GM12878 (cell line): ENCODE data around the gene ID3. TPM values are rescaled to one million over a fixed set of nuclear protein-coding genes. Genes with fewer than 3 reads are reported as not detected.

Experiments
- ATAC-seq: fragments of 200-7000 bp; cut with Tn5 transposase; 3 replicates; pipeline ENCODE4 v1.9.1; 2020; ENCODE audit warnings: mild to moderate bottlenecking, moderate library complexity
- BruUV-seq: library from RNA; stranded (reverse); fragments of 400-500 nt; replicated peaks from 2 replicates; lab custom pipeline; 2021; lab: Mats Ljungman, UMichigan
- CTCF ChIA-PET: fragments of 300-600 bp; sonication (Branson Sonifier 250); formaldehyde crosslinking; extraction: SDS; loops from one replicate; lab custom pipeline; 2021; ENCODE audit warnings: inconsistent platforms; lab: Yijun Ruan, JAX
- POLR2A ChIA-PET: fragments of 350-600 bp; formaldehyde crosslinking; extraction: SDS; loops from one replicate; lab custom pipeline; 2021; ENCODE audit warnings: inconsistent platforms; lab: Charles Lee
- RAD21 ChIA-PET: fragments of 300-600 bp; sonication (Branson Sonifier 250); formaldehyde crosslinking; loops from one replicate; lab custom pipeline; 2023; ENCODE audit warnings: antibody characterized with exemption; ENCODE audit not compliant: unreplicated experiment; lab: Charles Lee
- SMC1A ChIA-PET: fragments of 300-600 bp; sonication (Branson Sonifier 250); formaldehyde crosslinking; loops from one replicate; lab custom pipeline; 2023; ENCODE audit not compliant: unreplicated experiment, uncharacterized antibody; lab: Charles Lee
- DNase-seq: peaks from one replicate; pipeline ENCODE4 v3.0.0-alpha.2; 2011; ENCODE audit warnings: low read depth, low spot score
- FAIRE-seq: peaks from 3 replicates; lab custom pipeline; 2011; peaks lifted over from hg19 to GRCh38; lab: Jason Lieb, UNC
- H2AFZ ChIP-seq: 2 replicates; pipeline ENCODE4 v1.6.0; 2011; ENCODE audit warnings: low read depth, low read length, control low read depth; ENCODE audit not compliant: control insufficient read depth
- H3K27ac ChIP-seq: 2 replicates; pipeline ENCODE4 v1.5.1; 2011; ENCODE audit warnings: control low read depth; ENCODE audit not compliant: control insufficient read depth, insufficient read depth
- H3K27me3 ChIP-seq, 2 experiments: replicated peaks in 1 of 2; 2 replicates each; pipeline versions ENCODE4 v1.6.0 to v1.6.1; 2011; ENCODE audit warnings: low read length in 1 of 2; ENCODE audit not compliant: control insufficient read depth in 2 of 2, insufficient read depth in 2 of 2
- H3K36me3 ChIP-seq, 2 experiments: 2 replicates each; pipeline ENCODE4 v1.5.1; 2011; ENCODE audit warnings: low read length in 1 of 2; ENCODE audit not compliant: control insufficient read depth in 2 of 2, insufficient read depth in 2 of 2
- H3K4me1 ChIP-seq: 2 replicates; pipeline ENCODE4 v1.6.1; 2011; ENCODE audit warnings: mild to moderate bottlenecking, low read length, moderate library complexity, mixed read lengths; ENCODE audit not compliant: control insufficient read depth, insufficient read depth
- H3K4me2 ChIP-seq: 2 replicates; pipeline ENCODE4 v1.6.0; 2011; ENCODE audit warnings: control low read depth; ENCODE audit not compliant: control insufficient read depth, insufficient read depth
- H3K4me3 ChIP-seq: fragments of 200-600 bp; sonication (generic); 2 replicates; pipeline ENCODE4 v1.5.1; 2016
- H3K79me2 ChIP-seq: 2 replicates; pipeline ENCODE4 v1.6.0; 2011; ENCODE audit warnings: low read length; ENCODE audit not compliant: control insufficient read depth, insufficient read depth
- H3K9ac ChIP-seq: 2 replicates; pipeline ENCODE4 v1.8.0; 2011; ENCODE audit warnings: low read length, control low read depth, mixed read lengths; ENCODE audit not compliant: control insufficient read depth, insufficient read depth
- H3K9me3 ChIP-seq: replicated peaks from 3 replicates; pipeline ENCODE4 v1.5.1; 2011; ENCODE audit warnings: mild to moderate bottlenecking, low read length; ENCODE audit not compliant: control insufficient read depth, insufficient read depth
- H4K20me1 ChIP-seq: 2 replicates; pipeline ENCODE4 v1.6.0; 2011; ENCODE audit not compliant: control insufficient read depth, insufficient read depth
- BCL11A ChIP-seq: IDR thresholded peaks from 2 replicates; pipeline ENCODE4 v1.6.1; 2011; ENCODE audit warnings: low read depth, low read length
- KAT2A ChIP-seq: conservative IDR thresholded peaks from 2 replicates; pipeline ENCODE4 v1.6.1; 2011; ENCODE audit warnings: low read depth, low read length; ENCODE audit not compliant: control insufficient read depth
- KDM1A ChIP-seq: fragments of 200-600 bp; sonication (generic); IDR thresholded peaks from 2 replicates; pipeline ENCODE4 v1.6.1; 2016; ENCODE audit warnings: borderline replicate concordance
- MTA3 ChIP-seq: IDR thresholded peaks from 2 replicates; pipeline ENCODE4 v1.6.1; 2012; ENCODE audit warnings: low read length, inconsistent platforms, borderline replicate concordance
- NRF1 ChIP-seq: conservative IDR thresholded peaks from 2 replicates; pipeline ENCODE4 v1.6.1; 2011; ENCODE audit warnings: mild to moderate bottlenecking, low read depth, low read length, improper control_type of control experiment
- SKIL ChIP-seq: fragments of 450-650 bp; IDR thresholded peaks from 2 replicates; pipeline ENCODE4 v1.6.1; 2017; ENCODE audit warnings: mild to moderate bottlenecking, low read depth, inconsistent platforms; ENCODE audit not compliant: poor library complexity, severe bottlenecking
- STAT1 ChIP-seq: fragments of 450-650 bp; conservative IDR thresholded peaks from 2 replicates; pipeline ENCODE4 v1.6.1; 2014; ENCODE audit warnings: antibody characterized with exemption, mild to moderate bottlenecking
- ZSCAN29 ChIP-seq: fragments of 450-650 bp; IDR thresholded peaks from 2 replicates; pipeline ENCODE4 v1.6.1; 2017; ENCODE audit warnings: mild to moderate bottlenecking, moderate library complexity
- WGBS: methylation state at CpG from one replicate; pipeline ENCODE4 v1.1.6; 2016; ENCODE audit warnings: low lambda C conversion rate; ENCODE audit not compliant: insufficient replicate concordance, insufficient coverage; ENCODE audit errors: missing lambda C conversion rate; 5-methylcytosine and 5-hydroxymethylcytosine counted together
- in situ Hi-C: fragments of 300-500 bp; cut with MboI; formaldehyde crosslinking; loops from 9 replicates; pipeline ENCODE4 v1.14.3; 2018; ENCODE audit warnings: mixed read lengths
- intact Hi-C: fragments of 100-400 bp; cut with micrococcal nuclease; formaldehyde crosslinking; loops from one replicate; pipeline ENCODE4 v1.14.2; 2022; ENCODE audit not compliant: unreplicated experiment
- polyA plus RNA-seq, 11 experiments: library from polyadenylated mRNA; depleted of rRNA in 4 of 11; unstranded in 6 of 11; stranded (reverse) in 5 of 11; fragments of >200 nt; fragmentation: Nextera tagmentation in 4 of 11; fragmentation: Illumina TruSeq in 1 of 11; extraction: Ambion mirVana in 4 of 11; extraction: Trizol in 1 of 11; gene quantifications; 1 replicate in 1 of 11; 2 replicates in 10 of 11; pipeline versions ENCODE4 v1.2.1 to v1.2.3, GENCODE V29; 2011 to 2016; ENCODE audit warnings: inconsistent platforms in 2 of 11, missing spikeins in 2 of 11, low read depth in 1 of 11
- total RNA-seq, 4 experiments: library from RNA; depleted of rRNA in 3 of 4; stranded (reverse); fragments of >200 nt in 3 of 4; fragmentation: Illumina TruSeq in 1 of 4; extraction: Trizol in 1 of 4; gene quantifications; 2 replicates each; pipeline versions ENCODE4 v1.2.1 to v1.2.3, GENCODE V29; 2013 to 2021
- TF ChIP-seq, protein P1 (sequence below): fragments of 450-650 bp; formaldehyde crosslinking; IDR thresholded peaks from 2 replicates; pipeline ENCODE4 v1.5.0; 2022; ENCODE audit warnings: mild to moderate bottlenecking, missing genetic modification characterization

Gene ID3
- total and polyA plus RNA-seq, 10 of the 15 experiments (the other 5 are each of a cell fraction or from before 2014, with no cell fraction given), result 42.7 to 475 (median 207) TPM

GRCh38 chr1:23588749-23589548, 29.6 kb upstream of the ID3 start:
- no TSS peak for BruUV-seq

More at GRCh38 chr1:23588749-23589548, 29.6 kb upstream of the ID3 start:
- TF ChIP-seq STAT1, result no peak
- no peak for TF ChIP-seq ZSCAN29
- TF ChIP-seq MTA3, result no peak
- no peak for TF ChIP-seq KDM1A
- TF ChIP-seq, protein P1, sequence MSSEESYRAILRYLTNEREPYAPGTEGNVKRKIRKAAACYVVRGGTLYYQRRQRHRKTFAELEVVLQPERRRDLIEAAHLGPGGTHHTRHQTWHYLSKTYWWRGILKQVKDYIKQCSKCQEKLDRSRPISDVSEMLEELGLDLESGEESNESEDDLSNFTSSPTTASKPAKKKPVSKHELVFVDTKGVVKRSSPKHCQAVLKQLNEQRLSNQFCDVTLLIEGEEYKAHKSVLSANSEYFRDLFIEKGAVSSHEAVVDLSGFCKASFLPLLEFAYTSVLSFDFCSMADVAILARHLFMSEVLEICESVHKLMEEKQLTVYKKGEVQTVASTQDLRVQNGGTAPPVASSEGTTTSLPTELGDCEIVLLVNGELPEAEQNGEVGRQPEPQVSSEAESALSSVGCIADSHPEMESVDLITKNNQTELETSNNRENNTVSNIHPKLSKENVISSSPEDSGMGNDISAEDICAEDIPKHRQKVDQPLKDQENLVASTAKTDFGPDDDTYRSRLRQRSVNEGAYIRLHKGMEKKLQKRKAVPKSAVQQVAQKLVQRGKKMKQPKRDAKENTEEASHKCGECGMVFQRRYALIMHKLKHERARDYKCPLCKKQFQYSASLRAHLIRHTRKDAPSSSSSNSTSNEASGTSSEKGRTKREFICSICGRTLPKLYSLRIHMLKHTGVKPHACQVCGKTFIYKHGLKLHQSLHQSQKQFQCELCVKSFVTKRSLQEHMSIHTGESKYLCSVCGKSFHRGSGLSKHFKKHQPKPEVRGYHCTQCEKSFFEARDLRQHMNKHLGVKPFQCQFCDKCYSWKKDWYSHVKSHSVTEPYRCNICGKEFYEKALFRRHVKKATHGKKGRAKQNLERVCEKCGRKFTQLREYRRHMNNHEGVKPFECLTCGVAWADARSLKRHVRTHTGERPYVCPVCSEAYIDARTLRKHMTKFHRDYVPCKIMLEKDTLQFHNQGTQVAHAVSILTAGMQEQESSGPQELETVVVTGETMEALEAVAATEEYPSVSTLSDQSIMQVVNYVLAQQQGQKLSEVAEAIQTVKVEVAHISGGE (CRISPR knock-in tag), result no peak
- TF ChIP-seq BCL11A, result no peak
- no peak for TF ChIP-seq SKIL
- TF ChIP-seq NRF1, result no peak
- TF ChIP-seq KAT2A, result no peak
- FAIRE-seq (no peak), ATAC-seq (no peak), DNase-seq (no peak)
- Histone ChIP-seq H3K4me2 (peak overlapping the region; percentile 25; the same call in 1 of the 2 replicates), H3K36me3 (no peaks in the 10 kb centered on the region), H3K79me2 (no peaks in the 10 kb centered on the region), H4K20me1 (no peaks in the 10 kb centered on the region), H2AFZ (no peak overlapping the region), H3K9me3 (no peaks in the 10 kb centered on the region), H3K4me1 (peaks cover 57% of the 10 kb centered on the region), H3K27me3 (no peaks in the 10 kb centered on the region), H3K4me3 (no peak overlapping the region), H3K9ac (no peak overlapping the region), H3K27ac (no peak overlapping the region)
- 66% methylated on average over 11 of the region's 11 CpGs for WGBS
- CTCF ChIA-PET, result interaction anchor here (7.0 kb wide), 1 partner anchor 45 kb away, joined by 55 read pairs; no protein-coding TSS in a partner anchor
- POLR2A ChIA-PET, result interaction anchor here (4.0 to 17.0 kb wide), 3 partner anchors 12 to 33 kb away, joined by 50 to 271 read pairs (median 206); partner anchors contain the start of gene ID3
- intact Hi-C loops, result no loop called here
- SMC1A ChIA-PET, result interaction anchor here (0.6 to 19.7 kb wide), 6 partner anchors 7 to 46 kb away, joined by 3 to 419 read pairs (median 34); no protein-coding TSS in a partner anchor
- in situ Hi-C loops, result loop anchor here (25.0 kb wide), 2 partner anchors 1423 to 1802 kb away; partner anchors contain the start of gene USP48
- RAD21 ChIA-PET, result interaction anchor here (1.1 to 14.9 kb wide), 5 partner anchors 12 to 44 kb away, joined by 3 to 252 read pairs (median 4); no protein-coding TSS in a partner anchor
